Osteocyte (in vitro differentiated cells): ENCODE data around the gene CR1. TPM values are rescaled to one million over a fixed set of nuclear protein-coding genes. Genes with fewer than 3 reads are reported as not detected.
"Not testable (repeated sequence)": the region's sequence is repeated elsewhere in the genome, so short reads cannot be mapped to it uniquely, and the experiment has no call there.

Source experiments
- DNase-seq: peaks from one replicate; pipeline ENCODE4 v3.0.0; 2021; ENCODE audit warnings: mixed read lengths; ENCODE audit not compliant: unreplicated experiment; ENCODE audit errors: extremely low spot score
- H3K27ac Mint-ChIP-seq: one replicate; pipeline ENCODE4 v1.8.0; 2021; ENCODE audit warnings: mild to moderate bottlenecking, mixed read lengths; ENCODE audit not compliant: unreplicated experiment
- H3K27me3 Mint-ChIP-seq: one replicate; pipeline ENCODE4 v1.8.0; 2021; ENCODE audit warnings: mixed read lengths; ENCODE audit not compliant: unreplicated experiment
- H3K36me3 Mint-ChIP-seq: one replicate; pipeline ENCODE4 v1.8.0; 2021; ENCODE audit warnings: mixed read lengths; ENCODE audit not compliant: unreplicated experiment
- H3K4me1 Mint-ChIP-seq: one replicate; pipeline ENCODE4 v1.8.0; 2021; ENCODE audit warnings: mixed read lengths; ENCODE audit not compliant: unreplicated experiment
- H3K4me3 Mint-ChIP-seq: one replicate; pipeline ENCODE4 v1.8.0; 2021; ENCODE audit warnings: mild to moderate bottlenecking, moderate library complexity, mixed read lengths; ENCODE audit not compliant: unreplicated experiment
- H3K9me3 Mint-ChIP-seq: one replicate; pipeline ENCODE4 v1.8.0; 2021; ENCODE audit warnings: mixed read lengths; ENCODE audit not compliant: unreplicated experiment
- total RNA-seq: library from RNA; stranded (reverse); gene quantifications from 2 replicates; pipeline ENCODE4 v1.2.1, GENCODE V29; 2021
- TF ChIP-seq, protein P1 (sequence below): fragments of 200-600 bp; sonication (generic); IDR thresholded peaks from 2 replicates; pipeline ENCODE4 v1.5.0; 2021; ENCODE audit warnings: antibody characterized with exemption, mild to moderate bottlenecking, moderate library complexity

The CR1 gene
- total RNA-seq, 1 donor from 2014 or later: not detected

DNA sequence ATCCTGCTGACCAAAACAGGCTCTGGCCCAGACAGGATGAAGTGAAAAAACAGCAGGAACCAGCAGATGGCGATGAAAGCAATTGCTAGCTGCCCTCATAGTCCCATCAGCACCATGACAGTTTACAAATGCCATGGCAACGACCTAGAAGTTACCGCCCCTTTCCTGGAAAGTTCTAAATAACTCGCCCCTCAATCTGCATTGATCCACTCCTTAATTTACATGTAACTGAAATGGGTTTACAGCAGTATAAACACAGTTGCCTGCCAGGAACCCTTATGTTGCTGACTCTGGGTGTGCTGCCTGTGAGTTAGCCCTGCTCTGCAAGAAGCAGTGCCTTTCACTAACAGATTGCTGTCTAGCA is 83.5 kb downstream of the CR1 start:
- H3K27ac Mint-ChIP-seq: no peak overlapping the region
- no peaks in the 10 kb centered on the region for H3K9me3 Mint-ChIP-seq
- no peaks in the 10 kb centered on the region for H3K36me3 Mint-ChIP-seq
- TF ChIP-seq, protein P1, sequence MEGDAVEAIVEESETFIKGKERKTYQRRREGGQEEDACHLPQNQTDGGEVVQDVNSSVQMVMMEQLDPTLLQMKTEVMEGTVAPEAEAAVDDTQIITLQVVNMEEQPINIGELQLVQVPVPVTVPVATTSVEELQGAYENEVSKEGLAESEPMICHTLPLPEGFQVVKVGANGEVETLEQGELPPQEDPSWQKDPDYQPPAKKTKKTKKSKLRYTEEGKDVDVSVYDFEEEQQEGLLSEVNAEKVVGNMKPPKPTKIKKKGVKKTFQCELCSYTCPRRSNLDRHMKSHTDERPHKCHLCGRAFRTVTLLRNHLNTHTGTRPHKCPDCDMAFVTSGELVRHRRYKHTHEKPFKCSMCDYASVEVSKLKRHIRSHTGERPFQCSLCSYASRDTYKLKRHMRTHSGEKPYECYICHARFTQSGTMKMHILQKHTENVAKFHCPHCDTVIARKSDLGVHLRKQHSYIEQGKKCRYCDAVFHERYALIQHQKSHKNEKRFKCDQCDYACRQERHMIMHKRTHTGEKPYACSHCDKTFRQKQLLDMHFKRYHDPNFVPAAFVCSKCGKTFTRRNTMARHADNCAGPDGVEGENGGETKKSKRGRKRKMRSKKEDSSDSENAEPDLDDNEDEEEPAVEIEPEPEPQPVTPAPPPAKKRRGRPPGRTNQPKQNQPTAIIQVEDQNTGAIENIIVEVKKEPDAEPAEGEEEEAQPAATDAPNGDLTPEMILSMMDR: peak; percentile 55
- no peaks in the 10 kb centered on the region for H3K4me1 Mint-ChIP-seq
- no peak overlapping the region for H3K4me3 Mint-ChIP-seq
- no peaks in the 10 kb centered on the region for H3K27me3 Mint-ChIP-seq
- no peak for DNase-seq

DNA sequence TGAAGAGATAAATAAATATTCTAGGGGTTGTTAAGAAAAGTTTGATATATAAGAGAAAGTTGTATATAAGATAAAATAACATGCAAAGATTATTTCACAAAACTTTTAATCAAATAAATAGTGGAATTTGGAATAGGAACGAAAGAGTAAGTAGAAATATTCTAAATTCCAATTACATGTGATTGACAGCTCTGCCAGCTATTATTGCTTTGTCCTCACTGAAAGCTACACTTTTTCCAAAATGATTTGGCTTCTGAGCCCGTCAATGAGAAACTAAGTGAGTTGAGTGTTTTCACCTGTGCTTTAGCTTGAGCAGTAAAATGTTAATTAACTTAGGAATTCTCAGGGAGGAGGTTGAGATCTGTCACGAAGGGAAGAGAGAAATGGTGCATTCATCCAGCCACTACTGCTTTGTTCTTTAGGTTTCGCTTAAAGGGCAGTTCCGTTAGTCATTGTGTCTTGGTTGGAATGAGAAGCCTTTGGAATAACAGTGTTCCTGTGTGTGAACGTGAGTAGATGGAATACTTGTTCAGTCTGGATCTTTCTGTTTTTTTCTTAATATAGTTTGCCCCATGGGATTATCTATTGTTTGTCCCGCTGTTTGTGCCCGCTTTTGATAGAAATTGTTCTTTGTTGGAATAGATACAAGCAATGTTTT is 85.7 kb downstream of the CR1 start:
- no peak for DNase-seq
- TF ChIP-seq, protein P1: no peak
- Mint-ChIP-seq H3K27ac (no peak overlapping the region), H3K9me3 (no peaks in the 10 kb centered on the region), H3K4me1 (no peaks in the 10 kb centered on the region), H3K4me3 (no peak overlapping the region), H3K27me3 (no peaks in the 10 kb centered on the region), H3K36me3 (no peaks in the 10 kb centered on the region)

DNA sequence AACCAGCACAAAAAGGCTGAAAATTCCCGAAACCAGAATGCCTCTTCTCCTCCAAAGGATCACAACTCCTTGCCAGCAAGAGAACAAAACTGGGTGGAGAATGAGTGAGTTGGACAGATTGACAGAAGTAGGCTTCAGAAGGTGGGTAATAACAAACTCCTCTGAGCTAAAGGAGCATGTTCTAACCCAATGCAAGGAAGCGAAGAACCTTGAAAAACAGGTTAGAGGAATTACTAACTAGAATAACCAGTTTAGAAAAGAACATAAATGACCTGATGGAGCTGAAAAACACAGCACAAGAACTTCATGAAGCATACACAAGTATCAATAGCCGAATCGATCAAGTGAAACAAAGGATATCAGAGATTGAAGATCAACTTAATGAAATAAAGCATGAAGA is 93.5 kb downstream of the CR1 start:
- H3K4me1 Mint-ChIP-seq, H3K36me3 Mint-ChIP-seq, DNase-seq, H3K9me3 Mint-ChIP-seq, H3K27ac Mint-ChIP-seq, H3K27me3 Mint-ChIP-seq, H3K4me3 Mint-ChIP-seq: not testable (repeated sequence)

DNA sequence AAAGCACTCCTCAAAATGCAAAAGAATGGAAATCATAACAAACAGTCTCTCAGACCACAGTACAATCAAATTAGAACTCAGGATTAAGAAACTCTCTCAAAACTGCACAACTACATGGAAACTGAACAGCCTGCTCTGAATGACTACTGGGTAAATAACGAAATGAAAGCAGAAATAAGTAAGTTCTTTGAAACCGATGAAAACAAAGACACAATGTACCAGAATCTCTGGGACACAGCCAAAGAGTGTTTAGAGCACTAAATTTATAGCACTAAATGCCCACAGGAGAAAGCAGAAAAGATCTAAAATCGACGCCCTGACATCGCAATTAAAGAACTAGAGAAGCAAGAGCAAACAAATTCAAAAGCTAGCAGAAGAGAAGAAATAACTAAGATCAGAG is 95.2 kb downstream of the CR1 start:
- DNase-seq, H3K9me3 Mint-ChIP-seq, H3K4me1 Mint-ChIP-seq, H3K36me3 Mint-ChIP-seq, H3K4me3 Mint-ChIP-seq, H3K27ac Mint-ChIP-seq: not testable (repeated sequence)
- H3K27me3 Mint-ChIP-seq: peaks cover 11% of the 10 kb centered on the region

DNA sequence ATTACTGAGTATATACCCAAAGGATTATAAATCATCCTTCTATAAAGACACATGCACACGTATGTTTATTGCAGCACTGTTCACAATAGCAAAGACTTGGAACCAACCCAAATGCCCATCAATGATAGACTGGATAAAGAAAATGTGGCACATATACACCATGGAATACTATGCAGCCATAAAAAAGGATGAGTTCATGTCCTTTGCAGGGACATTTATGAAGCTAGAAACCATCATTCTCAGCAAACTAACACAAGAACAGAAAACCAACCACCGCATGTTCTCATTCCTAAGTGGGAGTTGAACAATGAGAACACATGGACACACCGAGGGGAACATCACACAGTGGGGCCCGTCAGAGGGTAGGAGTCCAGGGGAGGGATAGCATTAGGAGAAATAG is 98.1 kb downstream of the CR1 start:
- H3K27me3 Mint-ChIP-seq: peaks cover 14% of the 10 kb centered on the region
- H3K36me3 Mint-ChIP-seq, DNase-seq, H3K9me3 Mint-ChIP-seq, H3K4me1 Mint-ChIP-seq, H3K27ac Mint-ChIP-seq, H3K4me3 Mint-ChIP-seq: not testable (repeated sequence)

DNA sequence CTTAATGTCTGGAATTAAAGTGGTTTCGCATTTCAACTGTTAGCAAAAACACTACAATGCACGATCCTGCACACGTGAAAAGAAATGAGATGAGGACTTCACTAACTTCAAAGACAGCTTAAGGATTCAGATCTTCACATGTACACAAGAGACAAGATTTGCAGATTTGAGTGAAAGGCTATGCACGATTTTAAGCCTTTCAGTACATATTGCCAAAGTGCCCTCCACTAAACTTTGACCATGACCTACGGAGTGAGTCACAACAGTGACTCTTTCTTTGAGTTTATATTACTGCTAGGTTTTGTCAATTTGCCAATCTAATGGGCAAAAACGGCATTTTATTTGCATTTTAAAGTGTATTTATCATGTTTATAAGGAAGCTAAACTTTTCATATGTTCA is 107.8 kb downstream of the CR1 start:
- H3K27me3 Mint-ChIP-seq: peaks cover 21% of the 10 kb centered on the region
- no peaks in the 10 kb centered on the region for H3K36me3 Mint-ChIP-seq
- TF ChIP-seq, protein P1: no peak
- no peaks in the 10 kb centered on the region for H3K4me1 Mint-ChIP-seq
- no peak overlapping the region for H3K27ac Mint-ChIP-seq
- DNase-seq: no peak
- H3K4me3 Mint-ChIP-seq: no peak overlapping the region
- no peaks in the 10 kb centered on the region for H3K9me3 Mint-ChIP-seq
